GM19193 (cell line): Measurements from ENCODE around the gene CCL16.

Experiments
- POLR2A ChIP-seq: IDR thresholded peaks from 4 replicates; pipeline ENCODE4 v1.6.1; 2011; ENCODE audit not compliant: insufficient read depth, insufficient read length; ENCODE audit errors: extremely low read depth

The CCL16 gene

DNA sequence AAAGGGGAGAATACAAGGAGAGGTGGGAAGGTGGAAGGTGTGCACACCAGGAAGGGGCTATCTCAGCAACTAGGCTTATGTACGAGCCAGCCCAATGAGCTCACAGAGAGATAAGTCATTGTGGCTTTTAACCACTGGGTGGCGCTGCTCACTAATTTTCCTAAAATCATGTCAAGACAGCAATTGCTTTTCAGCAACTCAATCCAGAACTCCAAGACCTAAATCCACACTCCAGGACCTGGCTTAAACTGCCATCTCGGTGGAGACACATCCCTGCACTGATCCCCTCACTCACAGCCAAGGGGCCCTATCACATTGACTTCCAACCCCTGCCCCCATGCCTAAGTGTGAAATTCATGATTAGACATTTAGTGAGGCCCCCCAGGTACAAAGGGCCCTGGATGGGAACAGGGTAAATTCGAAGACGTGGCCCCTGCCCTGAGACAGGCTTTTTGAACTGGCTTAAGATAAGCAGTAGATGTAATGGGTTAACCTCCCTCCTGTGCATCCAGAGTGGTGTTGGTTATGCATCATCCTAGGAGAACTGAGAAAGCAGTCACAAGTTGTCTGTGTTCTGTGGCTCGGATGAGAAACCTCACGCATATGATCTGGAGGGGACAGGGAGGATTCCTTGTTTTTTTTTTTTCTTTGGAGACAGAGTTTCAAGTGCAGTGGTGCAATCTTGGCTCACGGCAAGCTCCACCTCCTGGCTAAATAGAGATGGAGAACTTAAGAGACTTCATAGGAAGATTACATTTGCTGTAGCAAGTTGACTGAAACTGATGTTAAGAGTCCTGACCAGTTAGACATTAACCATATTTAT, 11.5 kb downstream of the CCL16 start:
- no peak for TF ChIP-seq POLR2A

- no peak for TF ChIP-seq POLR2A
These were observed 12.7 kb downstream of the CCL16 start for GRCh38 chr17:35968520-35969054.

- no peak for TF ChIP-seq POLR2A
These were observed 16.0 kb downstream of the CCL16 start for GRCh38 chr17:35965272-35965671.

DNA sequence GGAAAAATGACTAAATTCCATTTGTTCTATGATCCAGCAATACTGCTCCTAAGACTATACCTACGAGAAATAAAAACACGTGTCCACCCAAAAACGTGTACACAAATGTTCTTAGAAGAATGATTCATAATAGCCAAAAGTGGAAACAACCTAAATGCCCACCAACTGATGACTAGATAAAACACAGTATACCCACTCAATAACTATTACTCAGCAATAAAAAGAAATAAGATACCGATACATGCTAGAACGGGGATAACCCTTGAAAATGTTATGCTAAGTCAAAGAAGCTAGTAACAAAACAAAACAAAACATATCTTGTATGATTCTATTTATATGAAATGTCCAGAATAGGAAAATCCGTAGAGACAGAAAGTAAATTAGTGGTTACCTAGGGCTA, 17.6 kb downstream of the CCL16 start:
- TF ChIP-seq POLR2A = no peak

- no peak for TF ChIP-seq POLR2A
These were observed 27.6 kb downstream of the CCL16 start for GRCh38 chr17:35953720-35954119.

DNA sequence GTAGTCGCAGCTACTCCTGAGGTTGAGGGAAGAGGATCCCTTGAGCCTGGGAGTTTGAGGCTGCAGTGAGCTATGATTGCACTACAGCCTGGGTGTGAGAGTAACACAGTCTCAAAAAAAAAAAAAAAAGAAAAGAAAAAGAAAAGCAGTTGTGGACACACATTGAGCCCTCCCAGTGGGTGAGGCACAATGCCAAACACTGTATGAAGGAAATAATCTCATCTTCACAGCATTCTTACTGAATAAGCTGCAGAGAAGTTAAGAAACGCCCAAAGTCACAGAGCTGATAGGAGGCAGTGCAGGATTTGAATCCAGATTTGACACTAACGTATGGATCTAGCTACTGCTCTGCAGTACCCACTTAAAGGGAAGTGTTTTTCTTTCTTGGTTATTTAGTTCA, 31.9 kb downstream of the CCL16 start:
- no peak for TF ChIP-seq POLR2A

GRCh38 chr17:35948092-35948491, 33.2 kb downstream of the CCL16 start:
- no peak for TF ChIP-seq POLR2A

- no peak for TF ChIP-seq POLR2A
These were observed 34.1 kb downstream of the CCL16 start for GRCh38 chr17:35947156-35947585.

GRCh38 chr17:35944151-35944550, 37.1 kb downstream of the CCL16 start:
- no peak for TF ChIP-seq POLR2A

GRCh38 chr17:35943537-35943936, 37.8 kb downstream of the CCL16 start, which contains the start of gene LYZL6:
Gene LYZL6 (minus strand): TSS chr17:35943713. CDS start chr17:35939356, 4,357 bp downstream.
- no peak for TF ChIP-seq POLR2A

- no peak for TF ChIP-seq POLR2A
These were observed 38.6 kb downstream of the CCL16 start for GRCh38 chr17:35942588-35943186.

- no peak for TF ChIP-seq POLR2A
These were observed 45.2 kb downstream of the CCL16 start for GRCh38 chr17:35936063-35936462.

DNA sequence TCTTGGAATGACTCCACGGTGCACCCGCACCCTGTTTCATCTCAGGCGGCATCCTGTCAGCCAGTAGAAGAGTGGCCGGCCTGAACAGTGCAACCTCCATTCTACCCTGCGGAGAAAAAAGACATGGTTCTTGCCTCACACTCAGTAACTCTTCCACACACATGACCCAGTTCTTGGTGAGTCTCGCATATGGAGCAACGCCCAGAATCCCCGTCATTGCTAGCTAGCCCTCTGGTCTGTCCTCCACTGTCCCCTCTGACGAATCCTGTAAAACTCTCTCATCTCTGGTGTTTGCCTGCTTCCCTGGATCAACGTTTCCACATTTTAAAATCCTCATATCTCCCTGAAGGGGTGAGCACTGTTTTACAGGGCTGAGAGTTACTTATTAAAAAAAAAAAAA, 46.5 kb downstream of the CCL16 start:
- no peak for TF ChIP-seq POLR2A

DNA sequence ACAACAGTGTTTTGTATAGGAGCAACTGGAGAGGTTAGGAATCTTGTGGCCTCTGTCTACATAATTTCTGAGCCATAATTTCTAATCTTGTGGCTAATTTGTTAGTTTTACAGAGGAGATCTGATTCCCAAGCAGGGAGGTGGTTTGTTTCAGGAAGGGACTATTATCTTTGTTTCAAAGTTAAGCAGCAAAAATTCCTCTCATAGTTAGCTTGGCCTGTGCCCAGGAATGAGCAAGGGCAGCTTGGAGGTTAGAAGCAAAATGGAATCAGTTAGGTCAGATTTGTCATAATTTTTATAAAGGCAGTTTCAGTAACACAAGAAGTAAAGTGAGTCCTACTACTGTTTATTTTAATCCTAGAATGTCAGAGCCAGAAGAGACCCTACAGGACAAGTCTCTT, 48.7 kb downstream of the CCL16 start:
- TF ChIP-seq POLR2A = no peak

- no peak for TF ChIP-seq POLR2A
These were observed 49.4 kb downstream of the CCL16 start for GRCh38 chr17:35931794-35932425.
